Bronchial epithelial cell (primary cell): Measurements from ENCODE around the gene WDR48. TPM values are rescaled to one million over a fixed set of nuclear protein-coding genes. Genes with fewer than 3 reads are reported as not detected.
A peak's percentile ranks its signal among the peaks of the same experiment; 100 is the strongest.

Experiments
- DNase-seq: peaks from one replicate; pipeline ENCODE4 v3.0.0-alpha.2; 2010; ENCODE audit warnings: low read depth
- FAIRE-seq: peaks from 2 replicates; lab custom pipeline; 2011; peaks lifted over from hg19 to GRCh38; lab: Jason Lieb, UNC
- H3K27me3 ChIP-seq: 2 replicates; pipeline ENCODE4 v1.5.1; 2011; ENCODE audit warnings: low read length; ENCODE audit not compliant: control insufficient read depth, insufficient read depth
- H3K36me3 ChIP-seq: 2 replicates; pipeline ENCODE4 v1.5.1; 2011; ENCODE audit warnings: low read length; ENCODE audit not compliant: control insufficient read depth, insufficient read depth
- H3K4me3 ChIP-seq: 2 replicates; pipeline ENCODE4 v1.5.1; 2011; ENCODE audit warnings: mild to moderate bottlenecking, low read depth, low read length, control low read depth
- CTCF ChIP-seq: IDR thresholded peaks from 2 replicates; pipeline ENCODE4 v1.5.1; 2011; ENCODE audit warnings: mild to moderate bottlenecking, moderate library complexity, low read length, control low read depth, inconsistent platforms; ENCODE audit not compliant: insufficient read depth, severe bottlenecking
- total RNA-seq: library from RNA; depleted of rRNA; stranded (reverse); fragments of >200 nt; gene quantifications from 2 replicates; pipeline ENCODE4 v1.2.1, GENCODE V29; 2014

WDR48 gene
- total RNA-seq, 1 donor from 2014 or later = 20.0 TPM

GRCh38 chr3:39118931-39119660 lies 67.3 kb downstream of the WDR48 start:
- no peak for DNase-seq
- no peak for FAIRE-seq
- Histone ChIP-seq H3K4me3 (no peak overlapping the region), H3K36me3 (no peaks in the 10 kb centered on the region), H3K27me3 (no peaks in the 10 kb centered on the region)
- no peak for TF ChIP-seq CTCF

- Histone ChIP-seq H3K27me3 (no peaks in the 10 kb centered on the region), H3K36me3 (no peaks in the 10 kb centered on the region), H3K4me3 (no peak overlapping the region)
- TF ChIP-seq CTCF = no peak
- FAIRE-seq (no peak), DNase-seq (no peak)
These were observed 69.8 kb downstream of the WDR48 start for GRCh38 chr3:39121621-39122020.

- no peaks in the 10 kb centered on the region for H3K27me3 ChIP-seq
- FAIRE-seq (no peak), DNase-seq (no peak)
- TF ChIP-seq CTCF = no peak
- H3K4me3 ChIP-seq = no peak overlapping the region
- no peaks in the 10 kb centered on the region for H3K36me3 ChIP-seq
These were observed 71.0 kb downstream of the WDR48 start for GRCh38 chr3:39122813-39123212.

- TF ChIP-seq CTCF = peak; percentile 65
- H3K4me3 ChIP-seq = no peak overlapping the region
- FAIRE-seq (no peak), DNase-seq (peak; percentile 47)
- H3K36me3 ChIP-seq = no peaks in the 10 kb centered on the region
- no peaks in the 10 kb centered on the region for H3K27me3 ChIP-seq
These were observed 73.3 kb downstream of the WDR48 start for GRCh38 chr3:39124876-39125840.

- H3K4me3 ChIP-seq = no peak overlapping the region
- DNase-seq = peak; percentile 72
- no peak for FAIRE-seq
- no peaks in the 10 kb centered on the region for H3K27me3 ChIP-seq
- no peak for TF ChIP-seq CTCF
- no peaks in the 10 kb centered on the region for H3K36me3 ChIP-seq
These were observed 74.2 kb downstream of the WDR48 start for GRCh38 chr3:39125841-39126500.
